GM20000 (cell line): ENCODE results near the gene LARP6.
"Not testable (repeated sequence)": the region's sequence is repeated elsewhere in the genome, so short reads cannot be mapped to it uniquely, and the experiment has no call there.

Experiments
- DNase-seq: peaks from one replicate; pipeline ENCODE4 v3.0.0; 2012; ENCODE audit warnings: low spot score
- CTCF ChIP-seq: IDR thresholded peaks from 2 replicates; pipeline ENCODE4 v1.5.1; 2012; ENCODE audit warnings: mild to moderate bottlenecking, control low read depth; ENCODE audit errors: extremely low read depth, missing control alignments

Gene LARP6

GRCh38 chr15:70812827-70813364 lies 41.1 kb downstream of the LARP6 start:
- TF ChIP-seq CTCF = no peak
- no peak for DNase-seq

GRCh38 chr15:70810916-70811578 lies 42.9 kb downstream of the LARP6 start:
- DNase-seq = no peak

GRCh38 chr15:70806992-70807712 lies 46.8 kb downstream of the LARP6 start:
- no peak for DNase-seq
- TF ChIP-seq CTCF = no peak

More at GRCh38 chr15:70810916-70811578, 42.9 kb downstream of the LARP6 start:
- TF ChIP-seq CTCF = no peak

- DNase-seq = not testable (repeated sequence)
Measured at GRCh38 chr15:70804388-70804787, 49.6 kb downstream of the LARP6 start.

GRCh38 chr15:70802629-70803028 lies 51.3 kb downstream of the LARP6 start:
- no peak for TF ChIP-seq CTCF
- DNase-seq = no peak

- no peak for DNase-seq
- TF ChIP-seq CTCF = no peak
Measured at GRCh38 chr15:70801109-70801508, 52.8 kb downstream of the LARP6 start.

- TF ChIP-seq CTCF = no peak
- no peak for DNase-seq
Measured at GRCh38 chr15:70799667-70800450, 54.1 kb downstream of the LARP6 start.
